LNCaP clone FGC (cell line): ENCODE results near the gene FAM78B.

Experiments used
- DNase-seq: peaks from one replicate; pipeline ENCODE4 v3.0.0-alpha.2; 2011; ENCODE audit warnings: low read depth
- H3K4me3 ChIP-seq: 2 replicates; pipeline ENCODE4 v1.5.1; 2011; ENCODE audit warnings: mild to moderate bottlenecking, low read depth, low read length, control low read depth
- CTCF ChIP-seq: IDR thresholded peaks from 2 replicates; pipeline ENCODE4 v1.5.1; 2012; ENCODE audit warnings: mild to moderate bottlenecking; ENCODE audit not compliant: control insufficient read depth, insufficient read depth; ENCODE audit errors: extremely low read depth

Gene FAM78B

DNA sequence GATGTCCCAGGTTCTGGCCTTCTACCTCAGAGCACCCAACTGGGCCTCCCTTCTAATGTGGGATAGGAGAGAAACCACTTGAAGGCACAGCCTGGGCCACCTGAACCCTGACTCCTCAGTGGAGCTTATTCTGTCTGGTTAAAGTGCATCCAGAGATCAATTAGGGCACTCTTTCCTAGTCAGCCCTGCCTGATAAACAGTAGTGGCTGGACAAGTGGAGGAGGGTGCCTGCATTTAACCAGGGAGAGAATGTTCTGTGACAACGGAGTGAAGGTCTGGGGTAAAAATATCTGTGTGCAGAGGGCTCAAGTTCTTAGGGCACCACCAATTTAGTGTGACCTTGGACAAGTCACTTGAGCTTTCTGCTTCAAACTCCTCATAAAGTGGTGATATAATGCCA lies 101.8 kb downstream of the FAM78B start:
- H3K4me3 ChIP-seq: no peak overlapping the region
- DNase-seq: no peak
- no peak for TF ChIP-seq CTCF

GRCh38 chr1:166064313-166064926 lies 102.4 kb downstream of the FAM78B start:
- DNase-seq: no peak
- TF ChIP-seq CTCF: no peak
- H3K4me3 ChIP-seq: no peak overlapping the region

DNA sequence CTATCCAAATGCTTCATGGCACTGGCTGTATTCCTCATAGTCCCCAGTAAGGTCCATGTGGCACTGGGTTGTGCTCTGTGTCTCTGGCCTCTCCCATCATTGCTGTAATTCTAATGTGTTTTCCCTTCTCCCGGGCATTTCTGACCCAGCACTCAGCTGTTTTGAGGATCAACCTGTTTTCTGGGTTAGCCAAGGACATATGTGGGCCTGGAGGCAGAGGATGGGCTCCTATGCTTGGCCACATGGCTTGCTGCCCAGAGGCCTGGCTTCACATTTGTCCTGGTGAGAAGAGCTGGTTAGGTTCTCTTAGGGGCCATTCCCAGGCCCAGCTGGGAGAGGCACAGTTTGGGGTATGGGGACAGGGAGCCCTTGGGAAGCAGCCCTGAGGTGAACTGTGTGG lies 103.1 kb downstream of the FAM78B start:
- TF ChIP-seq CTCF: no peak
- H3K4me3 ChIP-seq: no peak overlapping the region
- no peak for DNase-seq

DNA sequence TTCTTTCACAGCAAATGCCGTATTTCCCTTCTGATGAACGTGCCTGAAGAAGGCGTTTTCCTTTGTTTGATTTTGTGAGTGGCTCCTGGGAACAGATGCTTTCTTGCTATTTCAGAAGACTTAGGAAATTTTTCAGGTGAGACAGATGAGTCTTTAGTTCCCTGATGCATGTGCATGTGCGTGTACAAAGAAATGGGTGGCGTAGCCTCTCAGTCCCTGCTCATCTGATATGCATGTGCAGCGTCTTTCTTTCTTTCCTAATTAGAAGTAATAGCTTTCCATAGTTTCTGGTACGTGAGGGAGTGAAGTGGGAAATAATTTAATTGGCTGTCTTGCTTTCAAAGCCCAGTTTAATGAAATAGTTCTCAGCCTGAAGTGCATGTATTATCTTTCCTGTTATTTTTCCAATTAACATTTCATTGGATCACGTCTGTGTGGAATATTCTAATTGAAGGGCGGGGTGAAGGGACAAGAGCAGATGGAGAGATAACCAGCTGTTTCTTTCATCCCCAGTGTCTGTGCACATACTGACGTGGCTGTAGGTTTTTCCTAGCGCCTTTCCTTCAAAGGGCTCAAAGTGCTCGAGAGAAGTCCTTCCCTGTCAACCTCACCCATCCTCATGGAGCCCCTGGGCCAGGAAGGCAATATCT lies 104.3 kb downstream of the FAM78B start:
- no peak for TF ChIP-seq CTCF
- no peak for DNase-seq
- no peak overlapping the region for H3K4me3 ChIP-seq

- no peak overlapping the region for H3K4me3 ChIP-seq
- TF ChIP-seq CTCF: no peak
- no peak for DNase-seq
These were observed 109.2 kb downstream of the FAM78B start for GRCh38 chr1:166057650-166058049.

- DNase-seq: no peak
- H3K4me3 ChIP-seq: no peak overlapping the region
- no peak for TF ChIP-seq CTCF
These were observed 113.4 kb downstream of the FAM78B start for GRCh38 chr1:166053395-166053794.

GRCh38 chr1:166040202-166040997 lies 126.4 kb downstream of the FAM78B start:
- H3K4me3 ChIP-seq: no peak overlapping the region
- no peak for TF ChIP-seq CTCF
- DNase-seq: no peak
